Caco-2 (cell line): ENCODE results near the gene LRP8. TPM values are rescaled to one million over a fixed set of nuclear protein-coding genes. Genes with fewer than 3 reads are reported as not detected.

Experiments used
- BruUV-seq: library from RNA; stranded (reverse); fragments of 400-500 nt; replicated peaks from 2 replicates; lab custom pipeline; 2021; lab: Mats Ljungman, UMichigan
- CTCF ChIA-PET: fragments of 300-600 bp; sonication (Branson Sonifier 250); formaldehyde crosslinking; loops from one replicate; lab custom pipeline; 2022; ENCODE audit warnings: antibody characterized with exemption; lab: Charles Lee
- POLR2A ChIA-PET: fragments of 300-600 bp; sonication (Branson Sonifier 250); formaldehyde crosslinking; loops from one replicate; lab custom pipeline; 2022; ENCODE audit warnings: antibody characterized with exemption; lab: Charles Lee
- DNase-seq, 2 experiments: peaks; one replicate each; pipeline versions ENCODE4 v3.0.0 to v3.0.0-alpha.2; 2020 to 2022
- H3K27me3 ChIP-seq: replicated peaks from 2 replicates; pipeline ENCODE4 v1.6.0; 2011; ENCODE audit warnings: low read length; ENCODE audit not compliant: control insufficient read depth, insufficient read depth
- H3K36me3 ChIP-seq: 2 replicates; pipeline ENCODE4 v1.5.1; 2011; ENCODE audit warnings: low read length; ENCODE audit not compliant: control insufficient read depth, insufficient read depth
- H3K4me1 ChIP-seq: fragments of 250-450 bp; sonication (Bioruptor Pico); 2 replicates; pipeline ENCODE4 v1.5.1; 2020; ENCODE audit warnings: mild to moderate bottlenecking
- H3K4me3 ChIP-seq: 2 replicates; pipeline ENCODE4 v1.5.1; 2011; ENCODE audit warnings: low read depth, mild to moderate bottlenecking, control low read depth, low read length
- H3K9me3 ChIP-seq: fragments of 250-450 bp; sonication (Bioruptor Pico); 2 replicates; pipeline ENCODE4 v1.5.1; 2020; ENCODE audit warnings: mild to moderate bottlenecking, moderate library complexity
- H3K27ac Mint-ChIP-seq: one replicate; pipeline ENCODE4 v1.8.0; 2022; ENCODE audit warnings: mixed read lengths; ENCODE audit not compliant: unreplicated experiment
- H3K27me3 Mint-ChIP-seq: one replicate; pipeline ENCODE4 v1.8.0; 2022; ENCODE audit warnings: mixed read lengths; ENCODE audit not compliant: insufficient read depth, unreplicated experiment
- H3K36me3 Mint-ChIP-seq: one replicate; pipeline ENCODE4 v1.8.0; 2022; ENCODE audit warnings: mild to moderate bottlenecking, mixed read lengths; ENCODE audit not compliant: insufficient read depth, unreplicated experiment
- H3K4me1 Mint-ChIP-seq: one replicate; pipeline ENCODE4 v1.8.0; 2022; ENCODE audit warnings: low read depth, mixed read lengths; ENCODE audit not compliant: unreplicated experiment
- H3K4me3 Mint-ChIP-seq: one replicate; pipeline ENCODE4 v1.8.0; 2022; ENCODE audit warnings: mild to moderate bottlenecking, moderate library complexity, mixed read lengths; ENCODE audit not compliant: unreplicated experiment
- H3K9me3 Mint-ChIP-seq: one replicate; pipeline ENCODE4 v1.8.0; 2022; ENCODE audit warnings: mixed read lengths; ENCODE audit not compliant: unreplicated experiment
- CTCF ChIP-seq, 2 experiments: fragments of 200-600 bp in 1 of 2; IDR thresholded peaks; 1 replicate in 1 of 2; 2 replicates in 1 of 2; pipeline versions ENCODE4 v1.5.1 to v1.8.0; 2011 to 2022; ENCODE audit warnings: antibody characterized with exemption in 1 of 2, control low read depth in 1 of 2, inconsistent platforms in 1 of 2, low read depth in 1 of 2, low read length in 1 of 2, mild to moderate bottlenecking in 1 of 2, moderate library complexity in 1 of 2; ENCODE audit not compliant: insufficient read depth in 1 of 2, severe bottlenecking in 1 of 2, unreplicated experiment in 1 of 2
- intact Hi-C: fragments of 100-400 bp; cut with micrococcal nuclease; formaldehyde crosslinking; loops from one replicate; pipeline ENCODE4 v1.10.0; 2022; ENCODE audit not compliant: unreplicated experiment
- total RNA-seq: library from RNA; stranded (reverse); gene quantifications from 2 replicates; pipeline ENCODE4 v1.2.3, GENCODE V29; 2022

Gene LRP8
- total RNA-seq, 1 experiment from 2014 or later, result 11.8 TPM

GRCh38 chr1:53324728-53325297 is 3.1 kb downstream of the LRP8 start:
- ChIA-PET POLR2A (no interaction called here), CTCF (interaction anchor here (0.5 kb wide), 1 partner anchor 38 kb away, joined by 4 read pairs; no protein-coding TSS in a partner anchor)
- no peaks in the 10 kb centered on the region for H3K27me3 Mint-ChIP-seq
- no peak for TF ChIP-seq CTCF (IDR thresholded peaks at IDR 0.05; ENCODE audit: insufficient read depth in 1 of 2, low read depth in 1 of 2, low read length in 1 of 2, severe bottlenecking in 1 of 2, unreplicated experiment in 1 of 2)
- Histone ChIP-seq H3K4me1 (peaks cover 16% of the 10 kb centered on the region), H3K4me3 (no peak overlapping the region), H3K9me3 (no peaks in the 10 kb centered on the region), H3K27me3 (no peaks in the 10 kb centered on the region), H3K36me3 (no peaks in the 10 kb centered on the region)
- no peaks in the 10 kb centered on the region for H3K9me3 Mint-ChIP-seq
- no TSS peak for BruUV-seq
- peak overlapping the region; percentile 93 for H3K27ac Mint-ChIP-seq
- H3K4me1 Mint-ChIP-seq, result peaks cover 6% of the 10 kb centered on the region
- peaks cover 17% of the 10 kb centered on the region for H3K36me3 Mint-ChIP-seq
- no peak overlapping the region for H3K4me3 Mint-ChIP-seq
- no peak for DNase-seq
- intact Hi-C loops, result loop anchor here (5.0 to 10.0 kb wide), 2 partner anchors 37 to 70 kb away; no protein-coding TSS in a partner anchor

GRCh38 chr1:53324321-53324720 is 3.5 kb downstream of the LRP8 start:
- Mint-ChIP-seq H3K27me3 (no peaks in the 10 kb centered on the region), H3K4me3 (no peak overlapping the region), H3K4me1 (peaks cover under 1% of the 10 kb centered on the region), H3K27ac (peak overlapping the region; percentile 93), H3K36me3 (peaks cover 17% of the 10 kb centered on the region), H3K9me3 (no peaks in the 10 kb centered on the region)
- ChIA-PET POLR2A (no interaction called here), CTCF (interaction anchor here (0.5 kb wide), 1 partner anchor 38 kb away, joined by 4 read pairs; no protein-coding TSS in a partner anchor)
- Histone ChIP-seq H3K4me3 (no peak overlapping the region), H3K27me3 (no peaks in the 10 kb centered on the region), H3K9me3 (no peaks in the 10 kb centered on the region), H3K4me1 (peaks cover 11% of the 10 kb centered on the region), H3K36me3 (no peaks in the 10 kb centered on the region)
- no peak for TF ChIP-seq CTCF (IDR thresholded peaks at IDR 0.05; ENCODE audit: insufficient read depth in 1 of 2, low read depth in 1 of 2, low read length in 1 of 2, severe bottlenecking in 1 of 2, unreplicated experiment in 1 of 2)
- no peak for DNase-seq
- intact Hi-C loops, result loop anchor here (10.0 kb wide), 1 partner anchor 70 kb away; no protein-coding TSS in a partner anchor
- no TSS peak for BruUV-seq

- H3K36me3 Mint-ChIP-seq, result peaks cover 17% of the 10 kb centered on the region
- H3K27me3 ChIP-seq, result no peaks in the 10 kb centered on the region
- no peak overlapping the region for H3K4me3 Mint-ChIP-seq
- ChIA-PET POLR2A (no interaction called here), CTCF (no interaction called here)
- intact Hi-C loops, result loop anchor here (10.0 kb wide), 1 partner anchor 71 kb away; no protein-coding TSS in a partner anchor
- H3K4me3 ChIP-seq, result no peak overlapping the region
- H3K9me3 ChIP-seq, result no peaks in the 10 kb centered on the region
- H3K9me3 Mint-ChIP-seq, result no peaks in the 10 kb centered on the region
- peaks cover 6% of the 10 kb centered on the region for H3K4me1 ChIP-seq
- H3K27ac Mint-ChIP-seq, result no peak overlapping the region
- no peaks in the 10 kb centered on the region for H3K36me3 ChIP-seq
- TF ChIP-seq CTCF (IDR thresholded peaks at IDR 0.05; ENCODE audit: insufficient read depth in 1 of 2, low read depth in 1 of 2, low read length in 1 of 2, severe bottlenecking in 1 of 2, unreplicated experiment in 1 of 2), result no peak
- H3K27me3 Mint-ChIP-seq, result no peaks in the 10 kb centered on the region
- H3K4me1 Mint-ChIP-seq, result no peaks in the 10 kb centered on the region
- BruUV-seq, result no TSS peak
- no peak for DNase-seq
Observed at GRCh38 chr1:53323316-53323715, 4.6 kb downstream of the LRP8 start.
